ENCODE data around the gene GRIK3.

GRIK3 gene

DNA sequence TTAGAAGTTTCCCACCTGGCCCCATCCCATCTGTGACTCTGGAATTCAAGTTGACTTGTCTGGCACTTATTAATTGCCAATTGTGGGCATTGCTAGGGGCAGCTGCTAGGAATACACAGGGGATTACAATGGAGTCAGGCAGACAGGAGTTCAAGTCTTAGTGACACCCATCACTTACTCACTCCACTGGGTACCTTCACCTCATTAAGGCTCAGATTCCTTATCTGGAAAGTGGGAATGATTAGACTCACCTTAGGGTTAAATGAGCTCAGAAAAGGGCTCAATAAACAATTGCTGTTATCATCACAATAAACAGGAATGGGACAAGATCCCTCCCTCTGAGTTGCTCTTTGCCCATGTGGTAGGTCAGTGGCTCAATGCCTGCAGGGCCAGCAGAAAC is 18.2 kb downstream of the GRIK3 start:
- TF ChIP-seq, protein P1, sequence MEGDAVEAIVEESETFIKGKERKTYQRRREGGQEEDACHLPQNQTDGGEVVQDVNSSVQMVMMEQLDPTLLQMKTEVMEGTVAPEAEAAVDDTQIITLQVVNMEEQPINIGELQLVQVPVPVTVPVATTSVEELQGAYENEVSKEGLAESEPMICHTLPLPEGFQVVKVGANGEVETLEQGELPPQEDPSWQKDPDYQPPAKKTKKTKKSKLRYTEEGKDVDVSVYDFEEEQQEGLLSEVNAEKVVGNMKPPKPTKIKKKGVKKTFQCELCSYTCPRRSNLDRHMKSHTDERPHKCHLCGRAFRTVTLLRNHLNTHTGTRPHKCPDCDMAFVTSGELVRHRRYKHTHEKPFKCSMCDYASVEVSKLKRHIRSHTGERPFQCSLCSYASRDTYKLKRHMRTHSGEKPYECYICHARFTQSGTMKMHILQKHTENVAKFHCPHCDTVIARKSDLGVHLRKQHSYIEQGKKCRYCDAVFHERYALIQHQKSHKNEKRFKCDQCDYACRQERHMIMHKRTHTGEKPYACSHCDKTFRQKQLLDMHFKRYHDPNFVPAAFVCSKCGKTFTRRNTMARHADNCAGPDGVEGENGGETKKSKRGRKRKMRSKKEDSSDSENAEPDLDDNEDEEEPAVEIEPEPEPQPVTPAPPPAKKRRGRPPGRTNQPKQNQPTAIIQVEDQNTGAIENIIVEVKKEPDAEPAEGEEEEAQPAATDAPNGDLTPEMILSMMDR (conservative IDR thresholded peaks at IDR 0.05; ENCODE audit: low read depth, low read length) = no peak

DNA sequence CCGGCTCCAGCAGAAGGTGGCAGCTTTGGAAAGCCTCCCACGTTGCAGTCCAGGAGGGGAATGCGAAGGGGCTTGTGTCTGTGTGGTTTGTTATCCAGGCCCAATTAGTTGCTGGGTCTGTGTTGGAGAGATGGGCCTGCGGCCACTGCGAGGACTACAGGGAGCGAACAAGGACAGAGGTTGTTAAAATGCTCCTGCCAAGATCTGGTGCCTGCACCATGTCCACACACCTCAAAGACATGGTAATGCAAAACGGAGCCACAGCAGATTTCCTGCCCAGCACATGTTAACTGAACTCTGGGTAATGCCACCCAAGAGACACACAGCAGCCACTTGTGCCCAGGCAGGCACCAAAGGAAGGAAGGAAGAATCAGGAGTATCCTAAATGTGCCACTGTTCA is 18.6 kb downstream of the GRIK3 start:
- TF ChIP-seq, protein P1 (conservative IDR thresholded peaks at IDR 0.05; ENCODE audit: low read depth, low read length) = no peak
- H3K4me3 ChIP-seq (ENCODE audit: low read depth, low read length) = no peak overlapping the region
- DNase-seq (ENCODE audit: low read depth) = no peak

More for the DNA sequence above, 18.2 kb downstream of the GRIK3 start:
- DNase-seq (ENCODE audit: low read depth) = no peak
- no peak overlapping the region for H3K4me3 ChIP-seq (ENCODE audit: low read depth, low read length)

DNA sequence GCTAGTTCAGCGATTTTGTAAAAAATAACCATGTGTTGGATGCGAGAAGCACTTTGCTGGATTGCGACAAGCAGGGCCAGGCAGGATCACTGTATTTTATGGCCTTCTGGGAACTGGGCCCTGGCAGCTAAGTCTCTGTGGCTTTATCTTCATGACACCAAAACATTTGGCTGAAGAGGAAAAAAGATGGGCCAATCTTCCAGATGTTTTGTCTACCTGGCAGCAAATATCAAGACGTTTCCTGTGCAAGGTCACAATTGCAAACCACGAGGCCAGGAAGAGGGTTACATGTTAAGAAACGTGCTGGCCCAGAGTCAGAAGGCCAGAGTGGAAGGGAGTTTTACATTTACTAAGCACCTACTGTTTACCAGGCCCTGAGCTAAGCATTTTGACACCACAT is 22.1 kb downstream of the GRIK3 start:
- TF ChIP-seq, protein P1 (conservative IDR thresholded peaks at IDR 0.05; ENCODE audit: low read depth, low read length) = no peak
- DNase-seq (ENCODE audit: low read depth) = no peak
- no peak overlapping the region for H3K4me3 ChIP-seq (ENCODE audit: low read depth, low read length)

DNA sequence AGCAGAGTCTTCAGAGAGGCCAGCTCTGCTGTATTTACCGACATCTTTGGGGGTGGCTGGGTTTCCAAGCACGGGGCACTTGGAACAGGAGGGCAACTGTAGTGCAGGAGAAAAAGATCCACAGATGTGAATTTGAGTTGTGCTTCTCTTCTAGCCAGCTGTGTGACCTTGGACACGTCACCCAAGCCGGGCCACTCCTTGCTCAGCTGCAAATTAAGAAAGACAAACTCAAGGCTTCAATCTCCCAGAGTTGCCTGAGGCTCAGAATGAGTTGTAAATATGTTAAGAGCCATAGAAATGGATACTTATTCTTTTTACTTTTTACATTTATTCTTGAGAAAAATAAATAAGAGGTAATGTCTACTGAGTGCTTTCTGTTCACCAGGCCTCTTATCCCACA is 24.3 kb downstream of the GRIK3 start:
- no peak overlapping the region for H3K4me3 ChIP-seq (ENCODE audit: low read depth, low read length)
- no peak for DNase-seq (ENCODE audit: low read depth)

DNA sequence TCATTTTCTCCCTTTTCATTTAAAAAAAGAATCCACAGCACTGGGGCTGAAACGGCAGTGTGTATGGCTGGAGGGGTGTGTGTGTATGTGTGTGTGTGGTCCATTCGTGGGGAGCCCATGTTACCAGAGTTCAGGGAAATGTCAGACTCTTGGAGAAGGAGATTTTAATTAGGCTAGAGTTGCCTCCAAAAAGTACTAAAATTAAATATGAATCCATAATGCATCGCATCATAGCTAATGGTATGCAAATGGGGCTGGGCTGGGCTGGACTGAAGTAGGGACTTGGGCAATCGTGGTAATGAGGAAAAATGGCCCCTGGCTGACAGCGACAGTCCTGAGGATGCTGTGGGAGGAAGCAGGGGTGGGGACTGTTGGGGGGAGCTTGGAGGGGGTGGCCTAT is 24.8 kb downstream of the GRIK3 start:
- DNase-seq (ENCODE audit: low read depth) = no peak
- TF ChIP-seq, protein P1 (conservative IDR thresholded peaks at IDR 0.05; ENCODE audit: low read depth, low read length) = no peak
- H3K4me3 ChIP-seq (ENCODE audit: low read depth, low read length) = no peak overlapping the region

More for the DNA sequence above, 24.3 kb downstream of the GRIK3 start:
- TF ChIP-seq, protein P1 (conservative IDR thresholded peaks at IDR 0.05; ENCODE audit: low read depth, low read length) = no peak

DNA sequence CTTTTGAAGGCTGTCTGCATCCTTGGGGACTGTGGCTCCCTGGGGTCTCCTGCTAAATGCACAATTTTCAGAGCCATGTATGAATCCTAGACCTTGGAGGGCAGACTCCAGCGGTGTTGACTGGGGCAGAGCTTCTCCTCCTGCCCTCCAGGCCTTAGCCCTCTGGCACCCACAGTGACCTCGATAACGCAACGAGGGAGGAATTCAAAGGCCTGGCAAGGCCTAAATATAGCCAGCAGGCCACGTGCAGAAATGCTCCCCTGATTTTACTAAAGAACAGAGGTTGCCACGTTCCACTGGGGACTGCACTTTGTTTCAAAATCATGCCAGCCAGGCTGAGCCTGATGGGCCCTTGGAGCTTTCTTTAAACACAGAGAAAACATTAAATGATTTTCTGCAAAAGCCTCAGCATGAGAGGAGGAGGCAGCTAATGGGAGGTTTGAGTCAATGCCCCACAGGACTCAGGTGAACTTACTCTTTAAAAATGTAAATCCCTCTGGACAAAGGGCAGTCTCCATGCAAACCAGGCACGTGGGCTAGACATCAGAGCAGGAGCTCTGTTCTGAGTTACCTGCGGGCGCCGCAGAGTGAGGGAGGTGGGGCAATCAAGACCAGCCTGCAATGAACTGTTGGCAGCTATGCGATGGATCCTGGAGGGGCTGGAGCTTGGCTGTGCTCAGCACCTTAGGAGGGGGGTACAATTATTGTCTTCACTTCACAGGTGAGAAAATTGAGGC is 28.0 kb downstream of the GRIK3 start:
- H3K4me3 ChIP-seq (ENCODE audit: low read depth, low read length) = no peak overlapping the region
- TF ChIP-seq, protein P1 (conservative IDR thresholded peaks at IDR 0.05; ENCODE audit: low read depth, low read length) = no peak
- DNase-seq (ENCODE audit: low read depth) = no peak

DNA sequence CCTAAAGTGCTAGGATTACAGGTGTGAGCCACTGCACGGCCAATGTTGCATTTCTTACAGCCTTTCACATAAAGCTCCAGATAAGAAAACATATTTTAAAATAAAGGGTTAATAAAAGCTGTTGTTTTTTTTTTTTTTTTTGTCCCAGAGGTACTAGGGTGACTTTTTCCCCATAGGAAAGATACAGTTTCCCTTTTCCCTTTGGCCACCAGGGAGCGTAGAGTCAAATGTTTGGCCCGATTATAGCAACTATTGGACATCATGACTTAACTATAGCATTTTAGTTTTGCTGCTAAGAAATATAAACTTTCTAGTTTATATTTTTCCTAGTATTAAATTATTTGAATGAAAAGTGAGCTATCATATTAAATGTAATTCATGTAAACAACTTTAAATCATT is 31.4 kb downstream of the GRIK3 start:
- TF ChIP-seq, protein P1 (conservative IDR thresholded peaks at IDR 0.05; ENCODE audit: low read depth, low read length) = no peak
- no peak for DNase-seq (ENCODE audit: low read depth)

More for the DNA sequence above, 31.4 kb downstream of the GRIK3 start:
- H3K4me3 ChIP-seq (ENCODE audit: low read depth, low read length) = no peak overlapping the region

Measured in choroid plexus epithelial cell (primary cell).